ENCODE data around the gene CTDSPL. TPM values are rescaled to one million over a fixed set of nuclear protein-coding genes. Genes with fewer than 3 reads are reported as not detected.
A peak's percentile ranks its signal among the peaks of the same experiment; 100 is the strongest.

Gene CTDSPL
- total and polyA plus RNA-seq, 7 experiments from 2014 or later, result 0.15 to 5.6 (median 1.7) TPM

GRCh38 chr3:37973246-37974054 lies 111.8 kb downstream of the CTDSPL start:
- no peak for ATAC-seq
- DNase-seq, result no peak
- Histone ChIP-seq H3K36me3 (ENCODE audit: control insufficient read depth in 2 of 3, insufficient read depth in 3 of 3, low read length in 3 of 3) (no peaks in the 10 kb centered on the region), H3K9me3 (ENCODE audit: control insufficient read depth in 2 of 3, low read length in 3 of 3) (no peaks in the 10 kb centered on the region), H3K4me3 (ENCODE audit: low read length) (no peak overlapping the region), H3K4me1 (ENCODE audit: control insufficient read depth in 2 of 2, insufficient read depth in 2 of 2, low read length in 2 of 2) (no peaks in the 10 kb centered on the region), H3K27ac (ENCODE audit: low read depth, low read length) (no peak overlapping the region), H3K27me3 (ENCODE audit: control insufficient read depth in 2 of 2, insufficient read depth in 2 of 2, low read length in 2 of 2) (no peaks in the 10 kb centered on the region)
- H3K36me3 Mint-ChIP-seq, result no peaks in the 10 kb centered on the region
- no peaks in the 10 kb centered on the region for H3K9me3 Mint-ChIP-seq
- H3K4me3 Mint-ChIP-seq, result no peak overlapping the region
- H3K27me3 Mint-ChIP-seq, result no peaks in the 10 kb centered on the region
- ChIA-PET CTCF (interaction anchor here (0.6 to 4.1 kb wide), 13 partner anchors 9 to 1106 kb away, joined by 3 to 32 read pairs (median 4); partner anchors contain the start of gene ACVR2B), POLR2A (interaction anchor here (2.1 kb wide), 1 partner anchor 24 kb away, joined by 12 read pairs; no protein-coding TSS in a partner anchor)
- H3K27ac Mint-ChIP-seq, result peak overlapping the region in 1 of 9 donors; percentile 23
- H3K4me1 Mint-ChIP-seq, result peaks cover 3 to 8% (median 5%) of the 10 kb centered on the region in 7 donors
- intact Hi-C loops (cut with micrococcal nuclease), result loop anchor here (1.0 to 10.0 kb wide), 9 partner anchors 21 to 507 kb away; partner anchors contain the start of gene XYLB (in 1 of the 2)

GRCh38 chr3:37974121-37975083 lies 112.7 kb downstream of the CTDSPL start:
- ChIA-PET POLR2A (interaction anchor here (0.8 to 2.1 kb wide), 4 partner anchors 23 to 65 kb away, joined by 3 to 12 read pairs (median 6); partner anchors contain the start of genes DLEC1 and PLCD1), CTCF (interaction anchor here (0.6 to 4.1 kb wide), 29 partner anchors 8 to 528 kb away, joined by 3 to 32 read pairs (median 4); partner anchors contain the start of genes ACVR2B, DLEC1, OXSR1 and VILL)
- H3K27me3 Mint-ChIP-seq, result no peaks in the 10 kb centered on the region
- Histone ChIP-seq H3K4me3 (ENCODE audit: low read length) (no peak overlapping the region), H3K36me3 (ENCODE audit: control insufficient read depth in 2 of 3, insufficient read depth in 3 of 3, low read length in 3 of 3) (no peaks in the 10 kb centered on the region), H3K27ac (ENCODE audit: low read depth, low read length) (no peak overlapping the region), H3K9me3 (ENCODE audit: control insufficient read depth in 2 of 3, low read length in 3 of 3) (no peaks in the 10 kb centered on the region), H3K4me1 (ENCODE audit: control insufficient read depth in 2 of 2, insufficient read depth in 2 of 2, low read length in 2 of 2) (no peaks in the 10 kb centered on the region), H3K27me3 (ENCODE audit: control insufficient read depth in 2 of 2, insufficient read depth in 2 of 2, low read length in 2 of 2) (no peaks in the 10 kb centered on the region)
- ATAC-seq, result peak; percentile 97
- H3K27ac Mint-ChIP-seq, result peak overlapping the region in 2 of 9 donors; percentile 14 to 48
- H3K4me1 Mint-ChIP-seq, result peaks cover 3 to 8% (median 5%) of the 10 kb centered on the region in 7 donors
- no peaks in the 10 kb centered on the region for H3K36me3 Mint-ChIP-seq
- intact Hi-C loops (cut with micrococcal nuclease), result loop anchor here (1.0 to 10.0 kb wide), 9 partner anchors 20 to 506 kb away; partner anchors contain the start of gene XYLB (in 1 of the 2)
- DNase-seq, result peak; percentile 45 to 73 (median 66)
- no peak overlapping the region for H3K4me3 Mint-ChIP-seq
- no peaks in the 10 kb centered on the region for H3K9me3 Mint-ChIP-seq

- ChIA-PET POLR2A (interaction anchor here (1.2 kb wide), 1 partner anchor 15 kb away, joined by 4 read pairs; no protein-coding TSS in a partner anchor), CTCF (interaction anchor here (0.6 to 1.7 kb wide), 4 partner anchors 9 to 546 kb away, joined by 3 to 5 read pairs (median 4); no protein-coding TSS in a partner anchor)
- Histone ChIP-seq H3K4me1 (ENCODE audit: control insufficient read depth in 2 of 2, insufficient read depth in 2 of 2, low read length in 2 of 2) (no peaks in the 10 kb centered on the region), H3K36me3 (ENCODE audit: control insufficient read depth in 2 of 3, insufficient read depth in 3 of 3, low read length in 3 of 3) (no peaks in the 10 kb centered on the region), H3K4me3 (ENCODE audit: low read length) (no peak overlapping the region), H3K27me3 (ENCODE audit: control insufficient read depth in 2 of 2, insufficient read depth in 2 of 2, low read length in 2 of 2) (no peaks in the 10 kb centered on the region), H3K27ac (ENCODE audit: low read depth, low read length) (no peak overlapping the region), H3K9me3 (ENCODE audit: control insufficient read depth in 2 of 3, low read length in 3 of 3) (no peaks in the 10 kb centered on the region)
- Mint-ChIP-seq H3K9me3 (no peaks in the 10 kb centered on the region), H3K4me1 (peaks cover 1 to 3% (median 2%) of the 10 kb centered on the region in 7 donors), H3K36me3 (no peaks in the 10 kb centered on the region), H3K27me3 (no peaks in the 10 kb centered on the region), H3K4me3 (no peak overlapping the region), H3K27ac (no peak overlapping the region)
- intact Hi-C loops (cut with micrococcal nuclease), result loop anchor here in 1 of 2 donors (10.0 kb wide), 1 partner anchor 235 kb away; no protein-coding TSS in a partner anchor
- ATAC-seq (peak; percentile 85), DNase-seq (no peak)
Measured at GRCh38 chr3:37979541-37980461, 118.1 kb downstream of the CTDSPL start.

GRCh38 chr3:37980462-37981347 lies 119.0 kb downstream of the CTDSPL start:
- no peaks in the 10 kb centered on the region for H3K27me3 Mint-ChIP-seq
- intact Hi-C loops (cut with micrococcal nuclease), result no loop called here
- H3K4me1 ChIP-seq (ENCODE audit: control insufficient read depth in 2 of 2, insufficient read depth in 2 of 2, low read length in 2 of 2), result no peaks in the 10 kb centered on the region
- H3K4me3 ChIP-seq (ENCODE audit: low read length), result no peak overlapping the region
- H3K9me3 ChIP-seq (ENCODE audit: control insufficient read depth in 2 of 3, low read length in 3 of 3), result no peaks in the 10 kb centered on the region
- H3K4me3 Mint-ChIP-seq, result no peak overlapping the region
- H3K27ac ChIP-seq (ENCODE audit: low read depth, low read length), result no peak overlapping the region
- POLR2A ChIA-PET, result interaction anchor here (0.7 kb wide), 1 partner anchor 11 kb away, joined by 3 read pairs; no protein-coding TSS in a partner anchor
- ATAC-seq (peak; percentile 5), DNase-seq (no peak)
- no peaks in the 10 kb centered on the region for H3K27me3 ChIP-seq (ENCODE audit: control insufficient read depth in 2 of 2, insufficient read depth in 2 of 2, low read length in 2 of 2)
- H3K27ac Mint-ChIP-seq, result peak overlapping the region in 1 of 9 donors; percentile 80
- CTCF ChIA-PET, result interaction anchor here (1.0 to 1.7 kb wide), 3 partner anchors 10 to 14 kb away, joined by 3 to 5 read pairs (median 3); no protein-coding TSS in a partner anchor
- H3K36me3 ChIP-seq (ENCODE audit: control insufficient read depth in 2 of 3, insufficient read depth in 3 of 3, low read length in 3 of 3), result no peaks in the 10 kb centered on the region
- no peaks in the 10 kb centered on the region for H3K36me3 Mint-ChIP-seq
- H3K4me1 Mint-ChIP-seq, result peaks cover 0 to 1% (median 0%) of the 10 kb centered on the region in 7 donors
- no peaks in the 10 kb centered on the region for H3K9me3 Mint-ChIP-seq

GRCh38 chr3:37981348-37981664 lies 119.6 kb downstream of the CTDSPL start:
- no peak overlapping the region for H3K27ac Mint-ChIP-seq
- no peak overlapping the region for H3K4me3 Mint-ChIP-seq
- Histone ChIP-seq H3K4me1 (ENCODE audit: control insufficient read depth in 2 of 2, insufficient read depth in 2 of 2, low read length in 2 of 2) (no peaks in the 10 kb centered on the region), H3K27ac (ENCODE audit: low read depth, low read length) (no peak overlapping the region), H3K4me3 (ENCODE audit: low read length) (no peak overlapping the region), H3K27me3 (ENCODE audit: control insufficient read depth in 2 of 2, insufficient read depth in 2 of 2, low read length in 2 of 2) (no peaks in the 10 kb centered on the region), H3K9me3 (ENCODE audit: control insufficient read depth in 2 of 3, low read length in 3 of 3) (no peaks in the 10 kb centered on the region), H3K36me3 (ENCODE audit: control insufficient read depth in 2 of 3, insufficient read depth in 3 of 3, low read length in 3 of 3) (no peaks in the 10 kb centered on the region)
- no peaks in the 10 kb centered on the region for H3K27me3 Mint-ChIP-seq
- intact Hi-C loops (cut with micrococcal nuclease), result no loop called here
- H3K4me1 Mint-ChIP-seq, result peaks cover 0 to 1% (median 0%) of the 10 kb centered on the region in 7 donors
- ChIA-PET POLR2A (interaction anchor here (0.7 kb wide), 1 partner anchor 12 kb away, joined by 3 read pairs; no protein-coding TSS in a partner anchor), CTCF (interaction anchor here (1.5 kb wide), 1 partner anchor 15 kb away, joined by 3 read pairs; no protein-coding TSS in a partner anchor)
- ATAC-seq (no peak), DNase-seq (no peak)
- no peaks in the 10 kb centered on the region for H3K36me3 Mint-ChIP-seq
- H3K9me3 Mint-ChIP-seq, result no peaks in the 10 kb centered on the region
